H9 (cell line): ENCODE data around the gene TSFM. TPM values are rescaled to one million over a fixed set of nuclear protein-coding genes. Genes with fewer than 3 reads are reported as not detected.

ENCODE experiments used
- DNase-seq: peaks from one replicate; pipeline ENCODE4 v3.0.0-alpha.2; 2017
- H2AFZ ChIP-seq: one replicate; pipeline ENCODE4 v1.6.1; 2013; ENCODE audit warnings: mild to moderate bottlenecking, low read length, control low read depth, moderate library complexity
- H2AK5ac ChIP-seq: 2 replicates; pipeline ENCODE4 v1.6.1; 2013; ENCODE audit warnings: low read length, control low read depth, mixed read lengths; ENCODE audit not compliant: insufficient read length
- H2BK120ac ChIP-seq: one replicate; pipeline ENCODE4 v1.6.1; 2013; ENCODE audit warnings: low read depth, mild to moderate bottlenecking, low read length, control low read depth, inconsistent platforms; ENCODE audit not compliant: poor library complexity, severe bottlenecking
- H2BK12ac ChIP-seq: 2 replicates; pipeline ENCODE4 v1.6.1; 2013; ENCODE audit warnings: low read length, control low read depth, mixed read lengths, low read depth; ENCODE audit not compliant: insufficient read length
- H2BK15ac ChIP-seq: 2 replicates; pipeline ENCODE4 v1.6.1; 2013; ENCODE audit warnings: low read depth, low read length, control low read depth
- H2BK20ac ChIP-seq: one replicate; pipeline ENCODE4 v1.6.1; 2013; ENCODE audit warnings: low read depth, mild to moderate bottlenecking, low read length, control low read depth, inconsistent platforms; ENCODE audit not compliant: poor library complexity, severe bottlenecking
- H2BK5ac ChIP-seq: 2 replicates; pipeline ENCODE4 v1.6.1; 2013; ENCODE audit warnings: low read length, control low read depth, mixed read lengths; ENCODE audit not compliant: insufficient read length
- H3K14ac ChIP-seq: 2 replicates; pipeline ENCODE4 v1.6.1; 2013; ENCODE audit warnings: low read length, control low read depth; ENCODE audit not compliant: insufficient read depth
- H3K18ac ChIP-seq: 2 replicates; pipeline ENCODE4 v1.6.1; 2013; ENCODE audit warnings: low read depth, mild to moderate bottlenecking, mixed read lengths, low read length, control low read depth; ENCODE audit not compliant: insufficient read length
- H3K23ac ChIP-seq: 2 replicates; pipeline ENCODE4 v1.6.1; 2013; ENCODE audit warnings: low read length, control low read depth, mixed read lengths, low read depth; ENCODE audit not compliant: insufficient read length
- H3K23me2 ChIP-seq: 2 replicates; pipeline ENCODE4 v1.6.1; 2013; ENCODE audit warnings: low read depth, mild to moderate bottlenecking, mixed read lengths, low read length, control low read depth; ENCODE audit not compliant: insufficient read length, poor library complexity, severe bottlenecking
- H3K27ac ChIP-seq: 2 replicates; pipeline ENCODE4 v1.5.1; 2013; ENCODE audit warnings: low read length, control low read depth, mixed read lengths, low read depth; ENCODE audit not compliant: insufficient read length
- H3K27me3 ChIP-seq: 2 replicates; pipeline ENCODE4 v1.6.1; 2013; ENCODE audit warnings: low read length, control low read depth, inconsistent platforms; ENCODE audit not compliant: insufficient read depth
- H3K4ac ChIP-seq: 2 replicates; pipeline ENCODE4 v1.6.1; 2013; ENCODE audit warnings: low read depth, mild to moderate bottlenecking, control low read depth, inconsistent platforms, low read length, moderate library complexity
- H3K4me1 ChIP-seq: 2 replicates; pipeline ENCODE4 v1.6.1; 2013; ENCODE audit warnings: low read length, control low read depth, inconsistent platforms; ENCODE audit not compliant: insufficient read depth
- H3K4me2 ChIP-seq: 2 replicates; pipeline ENCODE4 v1.6.1; 2013; ENCODE audit warnings: low read length, control low read depth, mixed read lengths; ENCODE audit not compliant: insufficient read length, insufficient read depth
- H3K56ac ChIP-seq: 2 replicates; pipeline ENCODE4 v1.6.1; 2013; ENCODE audit warnings: low read depth, mild to moderate bottlenecking, mixed read lengths, low read length, control low read depth; ENCODE audit not compliant: insufficient read length
- H3K79me1 ChIP-seq: 2 replicates; pipeline ENCODE4 v1.6.1; 2013; ENCODE audit warnings: low read depth, mild to moderate bottlenecking, moderate library complexity, low read length, control low read depth, inconsistent platforms; ENCODE audit not compliant: insufficient read depth, poor library complexity, severe bottlenecking
- H3K79me2 ChIP-seq: 2 replicates; pipeline ENCODE4 v1.6.1; 2013; ENCODE audit warnings: low read length, control low read depth, inconsistent platforms; ENCODE audit not compliant: insufficient read depth
- H3K9ac ChIP-seq: 2 replicates; pipeline ENCODE4 v1.6.1; 2013; ENCODE audit warnings: low read length, control low read depth, mixed read lengths; ENCODE audit not compliant: insufficient read length; ENCODE audit errors: extremely low read depth
- H3K9me3 ChIP-seq: one replicate; pipeline ENCODE4 v1.6.1; 2013; ENCODE audit warnings: low read depth, low read length, inconsistent platforms; ENCODE audit not compliant: control insufficient read depth
- H3T11ph ChIP-seq: one replicate; pipeline ENCODE4 v1.6.1; 2013; ENCODE audit warnings: mild to moderate bottlenecking, low read length, control low read depth, inconsistent platforms
- H4K20me1 ChIP-seq: one replicate; pipeline ENCODE4 v1.6.1; 2013; ENCODE audit not compliant: control insufficient read depth, insufficient read length, insufficient read depth
- H4K5ac ChIP-seq: 2 replicates; pipeline ENCODE4 v1.6.1; 2013; ENCODE audit warnings: low read depth, mild to moderate bottlenecking, mixed read lengths, low read length, control low read depth; ENCODE audit not compliant: insufficient read length
- H4K8ac ChIP-seq: replicated peaks from 2 replicates; pipeline ENCODE4 v1.6.1; 2013; ENCODE audit warnings: low read length, control low read depth, mixed read lengths, low read depth; ENCODE audit not compliant: insufficient read length
- H4K91ac ChIP-seq: 2 replicates; pipeline ENCODE4 v1.6.1; 2013; ENCODE audit warnings: low read depth, mild to moderate bottlenecking, moderate library complexity, mixed read lengths, low read length, control low read depth; ENCODE audit not compliant: insufficient read length
- H3K27ac Mint-ChIP-seq, 3 experiments: 2 replicates in 2 of 3; 3 replicates in 1 of 3; pipeline ENCODE4 v1.8.0; 2020 to 2021; ENCODE audit warnings: mixed read lengths in 3 of 3, mild to moderate bottlenecking in 1 of 3, moderate library complexity in 1 of 3
- H3K27me3 Mint-ChIP-seq: 2 replicates; pipeline ENCODE4 v1.8.0; 2021; ENCODE audit warnings: low read depth, mild to moderate bottlenecking, moderate library complexity, mixed read lengths
- H3K36me3 Mint-ChIP-seq, 3 experiments: 2 replicates in 2 of 3; 3 replicates in 1 of 3; pipeline ENCODE4 v1.8.0; 2020 to 2021; ENCODE audit warnings: low read depth in 3 of 3, mixed read lengths in 3 of 3; ENCODE audit not compliant: insufficient read depth in 1 of 3
- H3K4me1 Mint-ChIP-seq, 2 experiments: 2 replicates each; pipeline ENCODE4 v1.8.0; 2020; ENCODE audit warnings: mixed read lengths in 2 of 2
- H3K4me3 Mint-ChIP-seq, 2 experiments: 2 replicates in 1 of 2; 3 replicates in 1 of 2; pipeline ENCODE4 v1.8.0; 2020 to 2021; ENCODE audit warnings: mild to moderate bottlenecking in 2 of 2, mixed read lengths in 2 of 2, moderate library complexity in 1 of 2
- H3K9me3 Mint-ChIP-seq, 2 experiments: 2 replicates in 1 of 2; 3 replicates in 1 of 2; pipeline ENCODE4 v1.8.0; 2020; ENCODE audit warnings: mild to moderate bottlenecking in 2 of 2, mixed read lengths in 2 of 2, moderate library complexity in 1 of 2
- CTCF ChIP-seq: fragments of 200-600 bp; sonication (generic); conservative IDR thresholded peaks from 3 replicates; pipeline ENCODE4 v1.8.0; 2021; ENCODE audit warnings: antibody characterized with exemption, mild to moderate bottlenecking
- WGBS: extraction: QIAGEN DNeasy Blood & Tissue Kit; methylation state at CpG from one replicate; pipeline ENCODE4 v1.1.7; 2013; ENCODE audit warnings: missing lambda C conversion rate, low lambda C conversion rate, mixed read lengths; ENCODE audit not compliant: insufficient read length; ENCODE audit errors: extremely low coverage; 5-methylcytosine and 5-hydroxymethylcytosine counted together
- total RNA-seq: library from RNA; stranded (reverse); gene quantifications from 2 replicates; pipeline ENCODE4 v1.2.1, GENCODE V29; 2021

The TSFM gene
- total RNA-seq, 1 experiment from 2014 or later, result 50.2 TPM

- no CpG with 5 or more reads among the region's 76 CpGs for WGBS
- peaks cover 40 to 42% of the 10 kb centered on the region in 2 experiments for H3K4me1 Mint-ChIP-seq
- peaks cover 30% of the 10 kb centered on the region for H3K27me3 Mint-ChIP-seq
Measured at GRCh38 chr12:57755454-57756372, 26.9 kb upstream of the TSFM start.

More at GRCh38 chr12:57755454-57756372, 26.9 kb upstream of the TSFM start:
- Histone ChIP-seq H4K91ac (no peak overlapping the region), H2BK120ac (no peak overlapping the region), H2BK20ac (no peak overlapping the region), H3K4me2 (peak overlapping the region; percentile 34), H2AK5ac (no peak overlapping the region), H3K23ac (no peak overlapping the region), H3K79me2 (peaks cover 11% of the 10 kb centered on the region; the same call in 1 of the 2 replicates), H3K18ac (no peak overlapping the region), H4K5ac (no peak overlapping the region), H3K23me2 (peaks cover 17% of the 10 kb centered on the region), H3K9me3 (no peaks in the 10 kb centered on the region), H2AFZ (no peak overlapping the region), H3K56ac (no peak overlapping the region), H4K8ac (no peak overlapping the region), H3T11ph (no peak overlapping the region), H3K4ac (no peak overlapping the region), H3K27me3 (peaks cover 11% of the 10 kb centered on the region), H2BK5ac (no peak overlapping the region), H3K14ac (no peak overlapping the region), H2BK12ac (no peak overlapping the region), H3K4me1 (0 out of 2 replicates have a peak, but pooled peaks cover 7% of the 10 kb centered on the region), H4K20me1 (no peaks in the 10 kb centered on the region), H3K27ac (no peak overlapping the region), H3K9ac (no peak overlapping the region), H2BK15ac (no peak overlapping the region), H3K79me1 (no peaks in the 10 kb centered on the region)
- no peak for DNase-seq
- Mint-ChIP-seq H3K4me3 (peak overlapping the region; percentile 61 to 78), H3K9me3 (peaks cover 0 to 2% of the 10 kb centered on the region in 2 experiments; a peak in 2 of 5 replicates), H3K27ac (no peak overlapping the region), H3K36me3 (peaks cover 13 to 28% (median 14%) of the 10 kb centered on the region in 3 experiments)
- TF ChIP-seq CTCF, result no peak
